Neural progenitor cell (in vitro differentiated cells): ENCODE measurements around the gene TEX50.

ENCODE experiments used
- CTCF ChIP-seq: fragments of 200-600 bp; sonication (generic); IDR thresholded peaks from 2 replicates; pipeline ENCODE4 v1.5.1; 2017; ENCODE audit warnings: antibody characterized with exemption, mild to moderate bottlenecking
- EZH2 ChIP-seq: fragments of 200-600 bp; sonication (generic); IDR thresholded peaks from 2 replicates; pipeline ENCODE4 v1.6.1; 2017; ENCODE audit warnings: antibody characterized with exemption, mild to moderate bottlenecking, moderate library complexity
- EZH2phosphoT487 ChIP-seq: fragments of 200-600 bp; sonication (generic); IDR thresholded peaks from 2 replicates; pipeline ENCODE4 v1.6.1; 2017; ENCODE audit warnings: antibody characterized with exemption

GRCh38 chr1:173682184-173682583, 47.0 kb downstream of the TEX50 start:
- TF ChIP-seq CTCF (no peak), EZH2phosphoT487 (no peak), EZH2 (no peak)
